Measurements from ENCODE around the gene GALNT13. TPM values are rescaled to one million over a fixed set of nuclear protein-coding genes. Genes with fewer than 3 reads are reported as not detected.

GALNT13 gene
- total and polyA plus RNA-seq, 2 of the 13 experiments (the other 11 are each of a cell fraction or from before 2014, with no cell fraction given), result 1.3 to 5.0 TPM

DNA sequence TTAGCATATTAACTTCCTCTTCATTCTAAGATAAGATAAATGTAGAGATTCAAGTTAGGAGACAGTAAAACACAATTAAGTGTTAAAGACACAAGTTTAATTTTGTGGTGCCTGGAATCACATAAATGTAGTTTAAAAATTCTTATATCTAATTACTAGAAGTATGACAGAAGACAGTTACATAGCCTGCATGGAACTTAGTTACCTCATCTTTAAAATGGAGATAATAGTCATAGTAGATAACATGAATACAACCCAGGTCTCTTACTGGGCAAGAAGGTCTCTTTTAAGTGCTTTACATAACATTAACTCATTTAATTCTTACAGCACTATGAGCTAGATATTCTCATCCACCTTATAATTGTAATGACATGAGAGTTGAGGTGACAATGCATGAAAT is 15.1 kb downstream of the GALNT13 start:
- Histone ChIP-seq H3K9ac (ENCODE audit: insufficient read depth, low read depth, low read length) (no peak overlapping the region), H2AFZ (ENCODE audit: low read length) (no peak overlapping the region), H3K4me3 (replicated peaks in 1 of 3; ENCODE audit: insufficient read depth in 1 of 3, low read depth in 2 of 3, low read length in 3 of 3) (no peak overlapping the region), H3K79me2 (ENCODE audit: insufficient read depth, low read length) (no peaks in the 10 kb centered on the region), H3K27me3 (ENCODE audit: control insufficient read depth in 1 of 2, insufficient read depth in 2 of 2, low read length in 2 of 2) (no peaks in the 10 kb centered on the region), H3K4me1 (ENCODE audit: insufficient read depth, low read length) (no peaks in the 10 kb centered on the region), H3K36me3 (replicated peaks in 1 of 2; ENCODE audit: control insufficient read depth in 1 of 2, insufficient read depth in 2 of 2, low read length in 2 of 2) (no peaks in the 10 kb centered on the region), H3K9me3 (ENCODE audit: low read length) (no peaks in the 10 kb centered on the region), H4K20me1 (ENCODE audit: insufficient read depth, low read length) (no peaks in the 10 kb centered on the region), H3K27ac (ENCODE audit: extremely low read length, insufficient read depth, low read length) (no peak overlapping the region), H3K4me2 (ENCODE audit: low read depth, low read length) (no peak overlapping the region)
- ChIA-PET CTCF (ENCODE audit: low intra/inter-chr PET ratio, low total read pairs) (no interaction called here), POLR2A (no interaction called here)
- intact Hi-C loops (cut with micrococcal nuclease; ENCODE audit: unreplicated experiment) (no loop called here), in situ Hi-C loops (cut with HindIII; ENCODE audit: extremely low pct_ligation_motif_present, low pct_unique_long_range_greater_than_20kb) (no loop called here)
- TF ChIP-seq ZNF44 (CRISPR knock-in tag; IDR thresholded peaks at IDR 0.05) (no peak), ZNF3 (CRISPR knock-in tag; IDR thresholded peaks at IDR 0.05) (no peak), DNMT1 (CRISPR knock-in tag; IDR thresholded peaks at IDR 0.05) (no peak), NCOA2 (CRISPR knock-in tag; IDR thresholded peaks at IDR 0.05) (no peak), FOXO1 (CRISPR knock-in tag; IDR thresholded peaks at IDR 0.05) (no peak), ZNF205 (CRISPR knock-in tag; IDR thresholded peaks at IDR 0.05) (no peak), TEAD2 (CRISPR knock-in tag; IDR thresholded peaks at IDR 0.05) (no peak)
- TF ChIP-seq, protein P1, sequence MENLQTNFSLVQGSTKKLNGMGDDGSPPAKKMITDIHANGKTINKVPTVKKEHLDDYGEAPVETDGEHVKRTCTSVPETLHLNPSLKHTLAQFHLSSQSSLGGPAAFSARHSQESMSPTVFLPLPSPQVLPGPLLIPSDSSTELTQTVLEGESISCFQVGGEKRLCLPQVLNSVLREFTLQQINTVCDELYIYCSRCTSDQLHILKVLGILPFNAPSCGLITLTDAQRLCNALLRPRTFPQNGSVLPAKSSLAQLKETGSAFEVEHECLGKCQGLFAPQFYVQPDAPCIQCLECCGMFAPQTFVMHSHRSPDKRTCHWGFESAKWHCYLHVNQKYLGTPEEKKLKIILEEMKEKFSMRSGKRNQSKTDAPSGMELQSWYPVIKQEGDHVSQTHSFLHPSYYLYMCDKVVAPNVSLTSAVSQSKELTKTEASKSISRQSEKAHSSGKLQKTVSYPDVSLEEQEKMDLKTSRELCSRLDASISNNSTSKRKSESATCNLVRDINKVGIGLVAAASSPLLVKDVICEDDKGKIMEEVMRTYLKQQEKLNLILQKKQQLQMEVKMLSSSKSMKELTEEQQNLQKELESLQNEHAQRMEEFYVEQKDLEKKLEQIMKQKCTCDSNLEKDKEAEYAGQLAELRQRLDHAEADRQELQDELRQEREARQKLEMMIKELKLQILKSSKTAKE (CRISPR knock-in tag; IDR thresholded peaks at IDR 0.05; ENCODE audit: borderline replicate concordance), result no peak
- TF ChIP-seq, protein P2, sequence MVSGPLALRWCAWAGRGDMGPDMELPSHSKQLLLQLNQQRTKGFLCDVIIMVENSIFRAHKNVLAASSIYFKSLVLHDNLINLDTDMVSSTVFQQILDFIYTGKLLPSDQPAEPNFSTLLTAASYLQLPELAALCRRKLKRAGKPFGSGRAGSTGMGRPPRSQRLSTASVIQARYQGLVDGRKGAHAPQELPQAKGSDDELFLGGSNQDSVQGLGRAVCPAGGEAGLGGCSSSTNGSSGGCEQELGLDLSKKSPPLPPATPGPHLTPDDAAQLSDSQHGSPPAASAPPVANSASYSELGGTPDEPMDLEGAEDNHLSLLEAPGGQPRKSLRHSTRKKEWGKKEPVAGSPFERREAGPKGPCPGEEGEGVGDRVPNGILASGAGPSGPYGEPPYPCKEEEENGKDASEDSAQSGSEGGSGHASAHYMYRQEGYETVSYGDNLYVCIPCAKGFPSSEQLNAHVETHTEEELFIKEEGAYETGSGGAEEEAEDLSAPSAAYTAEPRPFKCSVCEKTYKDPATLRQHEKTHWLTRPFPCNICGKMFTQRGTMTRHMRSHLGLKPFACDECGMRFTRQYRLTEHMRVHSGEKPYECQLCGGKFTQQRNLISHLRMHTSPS (CRISPR knock-in tag; IDR thresholded peaks at IDR 0.05; ENCODE audit: low read depth), result no peak
- TF ChIP-seq, protein P3, sequence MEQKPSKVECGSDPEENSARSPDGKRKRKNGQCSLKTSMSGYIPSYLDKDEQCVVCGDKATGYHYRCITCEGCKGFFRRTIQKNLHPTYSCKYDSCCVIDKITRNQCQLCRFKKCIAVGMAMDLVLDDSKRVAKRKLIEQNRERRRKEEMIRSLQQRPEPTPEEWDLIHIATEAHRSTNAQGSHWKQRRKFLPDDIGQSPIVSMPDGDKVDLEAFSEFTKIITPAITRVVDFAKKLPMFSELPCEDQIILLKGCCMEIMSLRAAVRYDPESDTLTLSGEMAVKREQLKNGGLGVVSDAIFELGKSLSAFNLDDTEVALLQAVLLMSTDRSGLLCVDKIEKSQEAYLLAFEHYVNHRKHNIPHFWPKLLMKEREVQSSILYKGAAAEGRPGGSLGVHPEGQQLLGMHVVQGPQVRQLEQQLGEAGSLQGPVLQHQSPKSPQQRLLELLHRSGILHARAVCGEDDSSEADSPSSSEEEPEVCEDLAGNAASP (CRISPR knock-in tag; IDR thresholded peaks at IDR 0.05; ENCODE audit: borderline replicate concordance), result no peak
- TF ChIP-seq, protein P4, sequence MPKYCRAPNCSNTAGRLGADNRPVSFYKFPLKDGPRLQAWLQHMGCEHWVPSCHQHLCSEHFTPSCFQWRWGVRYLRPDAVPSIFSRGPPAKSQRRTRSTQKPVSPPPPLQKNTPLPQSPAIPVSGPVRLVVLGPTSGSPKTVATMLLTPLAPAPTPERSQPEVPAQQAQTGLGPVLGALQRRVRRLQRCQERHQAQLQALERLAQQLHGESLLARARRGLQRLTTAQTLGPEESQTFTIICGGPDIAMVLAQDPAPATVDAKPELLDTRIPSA (CRISPR knock-in tag; IDR thresholded peaks at IDR 0.05; ENCODE audit: borderline replicate concordance), result no peak
- ATAC-seq, result no peak
- no peak for FAIRE-seq
- DNase-seq (ENCODE audit: low spot score), result no peak
- no TSS peak for BruUV-seq (replicated peaks)
